Osteocyte (in vitro differentiated cells): ENCODE data around the gene CKM. TPM values are rescaled to one million over a fixed set of nuclear protein-coding genes. Genes with fewer than 3 reads are reported as not detected.

ENCODE experiments used
- DNase-seq: peaks from one replicate; pipeline ENCODE4 v3.0.0; 2021; ENCODE audit warnings: mixed read lengths; ENCODE audit not compliant: unreplicated experiment; ENCODE audit errors: extremely low spot score
- H3K27ac Mint-ChIP-seq: one replicate; pipeline ENCODE4 v1.8.0; 2021; ENCODE audit warnings: mild to moderate bottlenecking, mixed read lengths; ENCODE audit not compliant: unreplicated experiment
- H3K27me3 Mint-ChIP-seq: one replicate; pipeline ENCODE4 v1.8.0; 2021; ENCODE audit warnings: mixed read lengths; ENCODE audit not compliant: unreplicated experiment
- H3K36me3 Mint-ChIP-seq: one replicate; pipeline ENCODE4 v1.8.0; 2021; ENCODE audit warnings: mixed read lengths; ENCODE audit not compliant: unreplicated experiment
- H3K4me1 Mint-ChIP-seq: one replicate; pipeline ENCODE4 v1.8.0; 2021; ENCODE audit warnings: mixed read lengths; ENCODE audit not compliant: unreplicated experiment
- H3K4me3 Mint-ChIP-seq: one replicate; pipeline ENCODE4 v1.8.0; 2021; ENCODE audit warnings: mild to moderate bottlenecking, moderate library complexity, mixed read lengths; ENCODE audit not compliant: unreplicated experiment
- H3K9me3 Mint-ChIP-seq: one replicate; pipeline ENCODE4 v1.8.0; 2021; ENCODE audit warnings: mixed read lengths; ENCODE audit not compliant: unreplicated experiment
- total RNA-seq: library from RNA; stranded (reverse); gene quantifications from 2 replicates; pipeline ENCODE4 v1.2.1, GENCODE V29; 2021
- TF ChIP-seq, protein P1 (sequence below): fragments of 200-600 bp; sonication (generic); IDR thresholded peaks from 2 replicates; pipeline ENCODE4 v1.5.0; 2021; ENCODE audit warnings: antibody characterized with exemption, mild to moderate bottlenecking, moderate library complexity

CKM gene
- total RNA-seq, 1 donor from 2014 or later, result not detected

DNA sequence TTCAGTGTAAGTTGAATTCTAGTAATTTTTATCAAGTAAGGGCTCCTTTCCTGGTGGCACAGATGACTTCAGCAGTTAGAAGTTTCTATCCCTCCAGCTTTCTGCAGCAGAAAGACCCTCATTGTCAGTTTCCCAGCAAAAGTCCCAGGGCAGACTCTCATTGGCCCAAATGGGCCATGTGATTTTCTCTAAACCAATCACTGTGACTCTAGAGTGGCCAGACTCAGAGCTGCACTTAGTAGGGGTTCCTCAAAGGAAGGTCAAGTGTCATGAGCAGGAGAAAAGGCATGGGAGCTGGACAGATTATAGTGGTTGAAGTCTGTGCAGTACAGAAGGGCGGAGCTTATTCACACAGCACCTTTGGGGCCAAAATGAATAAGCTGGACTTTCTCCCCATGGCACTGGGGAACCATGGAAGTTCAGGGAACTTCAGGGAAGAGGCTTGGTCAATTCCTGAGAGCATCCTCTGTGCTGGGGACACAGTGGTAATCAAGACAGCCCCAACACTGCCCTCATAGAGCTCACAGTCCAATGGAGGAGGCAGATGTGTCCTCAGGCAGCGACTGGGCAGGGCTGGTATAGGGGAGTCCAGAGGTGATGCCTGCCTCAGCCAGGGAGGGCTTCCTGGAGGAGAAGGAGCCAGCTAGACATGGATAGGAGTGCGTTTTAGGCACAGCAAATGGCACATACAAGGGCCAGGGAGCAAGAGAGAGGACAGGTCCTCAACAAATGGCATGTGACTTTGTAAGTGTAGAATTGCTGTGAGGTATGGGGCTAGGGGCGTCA lies 18.3 kb downstream of the CKM start:
- peaks cover 19% of the 10 kb centered on the region for H3K36me3 Mint-ChIP-seq
- no peaks in the 10 kb centered on the region for H3K4me1 Mint-ChIP-seq
- TF ChIP-seq, protein P1, sequence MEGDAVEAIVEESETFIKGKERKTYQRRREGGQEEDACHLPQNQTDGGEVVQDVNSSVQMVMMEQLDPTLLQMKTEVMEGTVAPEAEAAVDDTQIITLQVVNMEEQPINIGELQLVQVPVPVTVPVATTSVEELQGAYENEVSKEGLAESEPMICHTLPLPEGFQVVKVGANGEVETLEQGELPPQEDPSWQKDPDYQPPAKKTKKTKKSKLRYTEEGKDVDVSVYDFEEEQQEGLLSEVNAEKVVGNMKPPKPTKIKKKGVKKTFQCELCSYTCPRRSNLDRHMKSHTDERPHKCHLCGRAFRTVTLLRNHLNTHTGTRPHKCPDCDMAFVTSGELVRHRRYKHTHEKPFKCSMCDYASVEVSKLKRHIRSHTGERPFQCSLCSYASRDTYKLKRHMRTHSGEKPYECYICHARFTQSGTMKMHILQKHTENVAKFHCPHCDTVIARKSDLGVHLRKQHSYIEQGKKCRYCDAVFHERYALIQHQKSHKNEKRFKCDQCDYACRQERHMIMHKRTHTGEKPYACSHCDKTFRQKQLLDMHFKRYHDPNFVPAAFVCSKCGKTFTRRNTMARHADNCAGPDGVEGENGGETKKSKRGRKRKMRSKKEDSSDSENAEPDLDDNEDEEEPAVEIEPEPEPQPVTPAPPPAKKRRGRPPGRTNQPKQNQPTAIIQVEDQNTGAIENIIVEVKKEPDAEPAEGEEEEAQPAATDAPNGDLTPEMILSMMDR, result no peak
- H3K27me3 Mint-ChIP-seq, result no peaks in the 10 kb centered on the region
- no peak overlapping the region for H3K27ac Mint-ChIP-seq
- no peak for DNase-seq
- no peaks in the 10 kb centered on the region for H3K9me3 Mint-ChIP-seq
- H3K4me3 Mint-ChIP-seq, result no peak overlapping the region

DNA sequence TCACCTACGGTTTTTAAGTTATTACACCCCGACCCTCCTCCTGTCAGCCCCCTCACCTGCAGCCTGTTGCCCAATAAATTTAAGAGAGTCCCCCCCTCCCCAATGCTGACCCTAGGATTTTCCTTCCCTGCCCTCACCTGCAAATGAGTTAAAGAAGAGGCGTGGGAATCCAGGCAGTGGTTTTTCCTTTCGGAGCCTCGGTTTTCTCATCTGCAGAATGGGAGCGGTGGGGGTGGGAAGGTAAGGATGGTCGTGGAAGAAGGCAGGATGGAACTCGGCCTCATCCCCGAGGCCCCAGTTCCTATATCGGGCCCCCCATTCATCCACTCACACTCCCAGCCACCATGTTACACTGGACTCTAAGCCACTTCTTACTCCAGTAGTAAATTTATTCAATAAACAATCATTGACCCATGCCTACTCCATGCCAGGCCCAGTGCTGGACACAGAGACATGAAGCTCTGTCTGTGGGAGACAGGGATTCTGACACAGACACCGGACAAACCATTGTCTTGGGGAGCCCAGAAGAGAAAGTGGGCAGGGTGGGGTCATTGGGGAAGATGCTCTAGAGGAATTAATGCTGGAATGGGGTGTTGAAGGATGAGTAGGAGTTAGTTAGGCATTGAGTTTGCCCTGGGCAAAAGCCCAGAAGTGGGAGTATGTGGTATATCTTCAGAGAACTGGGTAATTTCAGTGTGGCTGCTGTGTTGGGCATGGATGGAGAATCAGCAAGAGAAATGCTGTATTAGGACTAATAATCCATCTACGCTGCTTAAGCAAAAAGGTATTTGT lies 19.2 kb downstream of the CKM start:
- Mint-ChIP-seq H3K4me3 (no peak overlapping the region), H3K27ac (no peak overlapping the region), H3K9me3 (no peaks in the 10 kb centered on the region), H3K36me3 (peaks cover 23% of the 10 kb centered on the region), H3K4me1 (no peaks in the 10 kb centered on the region), H3K27me3 (no peaks in the 10 kb centered on the region)
- TF ChIP-seq, protein P1, result no peak
- DNase-seq, result no peak

DNA sequence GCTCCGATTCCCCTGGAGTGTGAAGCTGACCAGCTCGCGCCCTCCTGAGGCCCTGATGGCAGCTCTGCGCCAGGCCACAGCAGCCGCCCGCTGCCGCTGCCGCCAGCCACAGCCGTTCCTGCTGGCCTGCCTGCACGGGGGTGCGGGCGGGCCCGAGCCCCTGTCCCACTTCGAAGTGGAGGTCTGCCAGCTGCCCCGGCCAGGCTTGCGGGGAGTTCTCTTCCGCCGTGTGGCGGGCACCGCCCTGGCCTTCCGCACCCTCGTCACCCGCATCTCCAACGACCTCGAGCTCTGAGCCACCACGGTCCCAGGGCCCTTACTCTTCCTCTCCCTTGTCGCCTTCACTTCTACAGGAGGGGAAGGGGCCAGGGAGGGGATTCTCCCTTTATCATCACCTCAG lies 20.3 kb downstream of the CKM start:
- no peaks in the 10 kb centered on the region for H3K4me1 Mint-ChIP-seq
- peaks cover 23% of the 10 kb centered on the region for H3K36me3 Mint-ChIP-seq
- H3K27me3 Mint-ChIP-seq, result no peaks in the 10 kb centered on the region
- H3K4me3 Mint-ChIP-seq, result no peak overlapping the region
- no peaks in the 10 kb centered on the region for H3K9me3 Mint-ChIP-seq
- no peak overlapping the region for H3K27ac Mint-ChIP-seq
- TF ChIP-seq, protein P1, result no peak
- no peak for DNase-seq

DNA sequence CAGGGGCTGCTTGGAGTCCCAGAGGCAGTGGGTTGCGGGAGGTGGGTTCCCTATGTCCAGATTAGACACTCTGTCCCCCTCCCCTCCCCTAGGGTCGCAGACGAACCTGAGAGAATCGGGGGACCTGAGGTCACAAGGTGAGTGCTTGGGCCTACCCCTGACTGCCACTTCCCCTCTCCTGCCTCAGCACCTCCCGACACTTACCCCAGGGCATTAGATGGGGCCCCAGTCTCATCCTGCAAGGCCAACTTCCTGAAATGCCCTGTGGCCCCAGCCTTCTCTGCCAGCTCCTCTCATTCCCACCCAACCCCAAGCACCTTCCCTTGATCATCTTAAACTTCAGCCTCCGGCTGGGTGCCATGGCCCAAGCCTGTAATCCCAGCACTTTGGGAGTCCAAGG lies 23.0 kb downstream of the CKM start:
- H3K36me3 Mint-ChIP-seq, result peaks cover 34% of the 10 kb centered on the region
- DNase-seq, result no peak
- no peak overlapping the region for H3K27ac Mint-ChIP-seq
- no peaks in the 10 kb centered on the region for H3K9me3 Mint-ChIP-seq
- no peaks in the 10 kb centered on the region for H3K27me3 Mint-ChIP-seq
- H3K4me3 Mint-ChIP-seq, result no peak overlapping the region
- TF ChIP-seq, protein P1, result no peak
- H3K4me1 Mint-ChIP-seq, result no peaks in the 10 kb centered on the region

DNA sequence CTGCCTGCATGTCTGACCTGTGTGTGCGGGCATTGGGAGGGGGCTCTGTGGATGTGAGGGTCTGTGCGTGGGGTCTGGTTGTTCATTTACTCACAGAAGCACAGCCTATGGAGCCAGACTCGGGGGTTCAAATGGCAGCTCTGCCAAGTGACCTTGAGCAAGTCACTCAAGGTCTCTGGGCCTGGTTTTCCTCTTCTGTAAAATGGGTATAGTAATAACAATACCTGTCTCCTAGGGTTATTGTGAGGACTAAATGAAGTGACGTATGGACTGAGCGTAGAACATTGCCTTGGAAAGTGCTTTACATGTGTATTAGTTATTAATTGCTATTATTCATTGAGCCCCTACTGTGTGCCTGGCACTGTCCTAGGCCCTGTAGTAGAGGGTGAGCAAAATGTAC lies 24.4 kb downstream of the CKM start:
- H3K27ac Mint-ChIP-seq, result no peak overlapping the region
- no peaks in the 10 kb centered on the region for H3K9me3 Mint-ChIP-seq
- H3K4me1 Mint-ChIP-seq, result no peaks in the 10 kb centered on the region
- TF ChIP-seq, protein P1, result no peak
- no peak for DNase-seq
- H3K27me3 Mint-ChIP-seq, result no peaks in the 10 kb centered on the region
- no peak overlapping the region for H3K4me3 Mint-ChIP-seq
- H3K36me3 Mint-ChIP-seq, result peaks cover 42% of the 10 kb centered on the region
